Astrocyte (in vitro differentiated cells and primary cell): Measurements from ENCODE around the gene ZNF627.

ENCODE experiments used
- CTCF ChIP-seq: IDR thresholded peaks from 2 replicates; pipeline ENCODE4 v1.5.1; 2011; ENCODE audit warnings: low read depth, mild to moderate bottlenecking, inconsistent platforms, low read length, moderate library complexity; ENCODE audit not compliant: insufficient read depth
- EZH2 ChIP-seq: IDR thresholded peaks from 2 replicates; pipeline ENCODE4 v1.6.1; 2012; ENCODE audit warnings: mild to moderate bottlenecking, low read length, inconsistent platforms; ENCODE audit not compliant: insufficient read depth

DNA sequence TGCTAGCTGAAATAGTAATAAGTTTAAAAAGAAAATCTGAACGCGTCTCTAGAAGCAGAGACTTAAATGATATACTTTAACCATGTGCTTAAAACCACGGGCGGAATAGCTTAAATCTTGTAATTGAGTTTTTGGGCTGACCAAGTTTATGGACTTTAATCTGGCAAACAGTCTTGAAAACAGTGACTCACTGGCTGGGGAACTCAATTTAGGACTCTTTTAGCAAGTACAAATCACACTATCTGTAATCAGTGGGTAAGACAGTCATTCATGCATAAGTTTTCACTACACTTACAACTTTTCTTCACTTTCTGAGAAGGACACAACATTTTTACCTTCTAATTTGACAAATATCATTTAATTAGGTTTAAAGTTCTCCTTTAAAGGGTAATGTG, 26.8 kb downstream of the ZNF627 start:
- TF ChIP-seq CTCF (no peak), EZH2 (no peak)
